Measurements from ENCODE around the gene MAP4.

Gene MAP4

DNA sequence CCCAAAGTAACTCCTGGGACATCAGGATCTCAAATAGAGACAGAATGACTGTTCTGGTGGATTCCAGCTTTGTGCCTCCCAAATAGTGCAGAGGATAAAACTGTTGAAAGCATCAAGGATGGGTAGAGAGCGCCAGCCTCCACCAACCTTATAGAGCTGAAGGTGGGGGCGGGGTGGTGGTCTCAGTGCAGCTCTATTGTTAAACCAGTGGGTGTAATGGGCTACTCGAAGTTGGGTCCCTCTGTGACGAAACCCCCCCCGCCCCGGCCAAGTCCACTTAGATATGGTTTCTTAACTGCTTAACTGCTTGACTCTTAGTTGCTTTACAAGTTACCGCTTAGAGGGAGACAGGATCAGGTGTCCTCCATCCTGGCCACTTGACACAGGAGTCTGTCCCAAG, 190.6 kb downstream of the MAP4 start:
- DNase-seq = no peak

DNA sequence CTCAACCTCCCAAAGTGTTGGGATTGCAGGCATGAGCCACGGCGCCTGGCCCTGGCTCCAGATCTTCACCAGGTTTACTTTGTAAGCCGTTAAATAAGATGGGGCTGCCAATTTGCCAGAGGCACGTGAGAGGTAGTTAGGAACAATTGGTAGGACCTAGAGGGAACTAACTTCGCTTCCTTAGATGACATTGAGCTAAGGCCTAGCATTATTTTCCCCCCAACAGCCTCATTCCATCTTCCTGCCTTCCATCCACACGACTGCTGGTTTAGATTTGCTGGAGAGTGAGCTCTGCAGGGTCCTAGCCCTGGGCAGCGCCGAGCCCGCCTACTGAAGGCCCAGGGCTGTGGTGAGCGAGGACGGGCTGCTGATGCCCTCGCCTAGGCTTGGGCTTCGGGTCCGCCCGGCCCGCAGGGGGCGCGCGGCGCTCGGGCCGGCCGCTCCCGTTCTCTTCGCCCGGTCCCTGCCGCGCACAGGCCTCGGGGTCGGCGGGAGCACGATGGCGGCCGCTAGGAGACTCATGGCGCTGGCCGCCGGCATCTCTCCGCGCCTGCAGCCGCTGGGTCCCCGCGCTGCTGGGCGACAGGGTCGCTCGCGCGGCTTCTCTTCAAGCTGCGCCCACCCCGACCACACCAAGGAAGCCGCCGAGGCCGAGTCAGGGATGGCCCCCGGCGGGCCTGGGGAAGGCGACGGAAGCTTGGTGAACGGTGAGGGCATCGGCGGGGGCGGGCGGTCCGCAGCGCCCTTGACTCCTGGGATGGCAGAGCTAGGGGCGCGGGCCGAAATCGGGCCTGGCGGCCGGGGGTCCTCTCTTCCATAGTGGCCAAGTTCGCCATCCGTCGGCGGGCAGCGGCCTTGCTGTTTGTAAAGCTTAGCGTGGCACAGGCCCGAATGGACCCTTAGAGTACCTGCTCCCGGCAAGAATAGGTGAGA, 191.4 kb downstream of the MAP4 start:
- DNase-seq = peak; percentile 85 to 87

DNA sequence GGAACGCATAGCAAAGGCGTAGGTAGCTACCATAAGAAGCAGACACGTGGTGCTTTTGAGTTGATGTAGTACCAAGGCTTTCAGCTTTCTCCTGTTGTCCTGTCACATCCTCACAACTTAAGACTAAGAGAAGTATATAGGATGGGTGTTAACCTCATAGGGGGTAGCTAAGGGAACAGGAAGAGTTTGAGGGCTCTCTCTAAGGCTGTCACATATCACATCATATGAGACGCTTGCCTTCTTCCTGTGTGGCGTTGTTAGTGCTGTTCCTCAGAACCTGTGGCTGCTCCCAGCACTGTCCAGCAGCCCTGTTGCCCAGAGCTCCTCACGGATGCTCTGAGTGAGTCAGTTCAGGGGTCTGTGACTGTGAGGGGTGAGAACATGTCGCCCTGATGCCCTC, 198.6 kb downstream of the MAP4 start:
- no peak for DNase-seq

DNA sequence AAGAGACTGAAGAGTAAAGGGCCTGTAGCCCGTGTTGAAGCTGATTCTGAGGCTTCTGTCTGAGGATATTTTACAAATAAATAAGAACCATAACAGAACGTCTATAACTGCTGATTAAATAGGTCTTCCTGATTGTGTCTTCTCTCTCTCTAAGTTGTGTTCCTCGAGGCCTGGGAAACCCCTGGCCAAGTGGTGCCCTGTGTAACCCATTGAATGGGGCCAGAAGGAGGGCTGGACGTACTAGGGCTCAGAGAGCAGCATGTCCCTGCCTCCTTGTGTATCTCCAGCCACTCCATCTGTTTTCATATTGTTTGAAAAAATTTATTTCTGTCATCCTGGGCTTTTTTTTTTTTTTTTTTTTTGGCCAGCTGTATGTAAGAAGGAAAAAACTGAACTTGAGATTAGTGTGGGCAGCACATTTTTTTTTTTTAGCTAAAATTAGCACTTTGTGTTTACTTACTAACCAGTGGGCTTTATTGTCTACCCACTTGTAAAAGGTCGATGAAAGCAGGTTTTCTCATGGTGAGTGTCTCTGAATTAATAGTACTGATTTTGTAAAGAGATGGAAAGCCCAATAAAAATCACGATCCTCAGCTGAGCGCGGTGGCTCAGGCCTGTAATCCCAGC, 202.6 kb downstream of the MAP4 start:
- no peak for DNase-seq

DNA sequence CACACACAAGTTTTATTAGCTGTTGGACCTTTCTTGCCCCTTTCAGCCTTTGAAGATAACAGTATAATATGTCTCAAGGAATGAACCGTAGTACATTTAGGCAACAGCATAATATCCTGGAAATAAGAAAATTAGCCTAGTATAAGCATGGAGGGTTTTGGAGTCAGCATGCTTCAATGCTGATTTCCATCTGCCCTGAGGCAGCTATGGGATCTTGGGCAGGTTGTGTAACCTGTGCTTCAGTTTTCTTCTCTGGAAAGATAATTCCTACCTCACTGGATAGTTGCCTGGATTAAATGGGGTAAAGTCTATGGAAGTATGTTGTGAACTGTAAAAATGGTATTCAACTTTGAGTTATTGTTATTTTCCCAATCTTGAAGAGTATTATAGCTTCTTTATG, 211.6 kb downstream of the MAP4 start:
- DNase-seq = no peak

DNA sequence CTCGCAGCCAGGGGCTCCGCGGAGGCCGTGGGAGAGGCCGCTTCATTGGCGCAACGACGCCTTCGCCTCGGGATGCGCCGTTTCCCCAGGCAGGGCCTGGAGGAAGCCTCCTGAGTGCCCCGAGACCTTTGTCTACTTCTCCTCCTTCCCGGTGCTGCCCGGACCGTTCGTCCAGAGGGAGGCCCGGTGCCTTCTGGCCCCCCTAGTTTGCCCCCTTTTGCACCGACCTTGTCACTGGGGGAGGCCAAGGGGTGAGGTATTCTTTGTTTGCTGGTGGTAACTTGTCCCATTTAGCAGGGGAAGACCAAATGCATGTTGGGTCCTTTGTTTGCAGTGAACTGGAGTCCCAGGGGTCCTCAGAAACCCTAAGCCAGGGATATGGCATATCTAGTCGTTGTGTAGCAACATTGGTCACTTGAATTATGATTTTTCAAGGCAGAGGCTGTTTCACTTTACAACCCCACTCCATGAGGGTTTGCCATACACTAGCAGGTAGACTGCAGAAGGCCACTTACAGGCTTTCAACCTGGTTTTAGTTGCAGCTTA, 212.7 kb downstream of the MAP4 start:
- no peak for DNase-seq

DNA sequence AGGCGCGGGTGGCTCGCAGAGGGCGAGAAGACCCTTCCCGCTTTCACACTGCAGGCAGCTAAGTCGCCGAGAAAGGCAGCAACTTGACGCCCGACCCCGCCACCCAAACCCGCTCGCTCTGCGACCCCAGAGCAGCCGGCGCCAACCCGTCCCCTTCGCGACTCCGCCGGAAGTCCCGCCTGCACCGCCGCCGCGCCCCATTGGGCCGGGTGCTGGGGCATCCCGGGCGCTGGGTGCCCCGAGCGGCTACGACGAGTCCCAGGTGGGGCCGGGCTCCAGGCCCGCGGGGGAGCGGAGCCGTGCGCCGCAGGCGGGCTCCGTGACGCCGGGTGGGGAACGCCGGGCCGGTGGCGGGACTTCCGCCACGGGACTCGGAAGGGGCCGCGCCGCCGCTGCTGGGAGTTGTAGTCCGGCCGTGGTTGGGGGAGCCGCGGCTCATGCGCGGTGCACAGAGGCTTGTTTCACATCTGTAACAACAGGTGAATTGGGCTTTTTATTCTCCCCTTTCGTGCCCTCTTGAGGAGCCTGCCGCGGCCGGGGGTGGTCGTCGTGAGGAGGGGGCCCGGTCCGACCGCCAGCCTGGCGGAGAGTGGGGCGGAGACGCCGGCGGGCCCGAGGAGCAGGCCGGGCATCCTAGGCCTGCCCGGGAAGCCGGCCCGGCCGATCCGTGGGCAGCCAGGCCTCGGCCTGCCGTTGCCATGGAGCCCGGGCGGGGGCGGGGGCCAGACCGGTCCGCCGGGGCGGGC, 213.3 kb downstream of the MAP4 start, which contains the start of gene DHX30:
TSS of gene DHX30 (plus strand) at position 405 of the 746 bp plus-strand sequence. CDS start 7,546 bp downstream, outside the sequence.
- peak; percentile 89 to 91 for DNase-seq

All from activated T-cell treated with anti-CD3 and anti-CD28 coated beads, Interleukin-2, amount 50 U/mL, for 48 hours (primary cell).